Left forelimb (tissue), 1 donor: ENCODE data around the gene FGD6.
"Not testable (repeated sequence)": the region's sequence is repeated elsewhere in the genome, so short reads cannot be mapped to it uniquely, and the experiment has no call there.

Experiments
- DNase-seq: peaks from one replicate; pipeline ENCODE4 v3.0.0-alpha.2; 2018; ENCODE audit warnings: low spot score

FGD6 gene

GRCh38 chr12:95217377-95218149 lies at the start of gene FGD6, which contains the start of gene VEZT:
FGD6 (minus strand) TSS chr12:95217467; CDS start chr12:95217240, 227 bp downstream.
VEZT (plus strand) TSS chr12:95217807; CDS start chr12:95217851, 44 bp downstream.
- peak; percentile 97 for DNase-seq

GRCh38 chr12:95266254-95266653 lies 49.0 kb upstream of the FGD6 start:
- DNase-seq: no peak

GRCh38 chr12:95265765-95266164 lies 48.5 kb upstream of the FGD6 start:
- no peak for DNase-seq

GRCh38 chr12:95262808-95263207 lies 45.5 kb upstream of the FGD6 start:
- DNase-seq: no peak

GRCh38 chr12:95261109-95261508 lies 43.8 kb upstream of the FGD6 start:
- no peak for DNase-seq

GRCh38 chr12:95259368-95259767 lies 42.1 kb upstream of the FGD6 start:
- no peak for DNase-seq

- DNase-seq: no peak
Observed at GRCh38 chr12:95258803-95259202, 41.5 kb upstream of the FGD6 start.

- no peak for DNase-seq
Observed at GRCh38 chr12:95258151-95258550, 40.9 kb upstream of the FGD6 start.

GRCh38 chr12:95257541-95257940 lies 40.3 kb upstream of the FGD6 start:
- DNase-seq: no peak

GRCh38 chr12:95253386-95253785 lies 36.1 kb upstream of the FGD6 start:
- no peak for DNase-seq

- no peak for DNase-seq
Observed at GRCh38 chr12:95248604-95249360, 31.5 kb upstream of the FGD6 start.

GRCh38 chr12:95248095-95248494 lies 30.8 kb upstream of the FGD6 start:
- no peak for DNase-seq

GRCh38 chr12:95244350-95244749 lies 27.1 kb upstream of the FGD6 start:
- no peak for DNase-seq

GRCh38 chr12:95243497-95244183 lies 26.4 kb upstream of the FGD6 start:
- DNase-seq: no peak

- no peak for DNase-seq
Observed at GRCh38 chr12:95241761-95242506, 24.7 kb upstream of the FGD6 start.

GRCh38 chr12:95241138-95241537 lies 23.9 kb upstream of the FGD6 start:
- not testable (repeated sequence) for DNase-seq

GRCh38 chr12:95240556-95240955 lies 23.3 kb upstream of the FGD6 start:
- no peak for DNase-seq

- not testable (repeated sequence) for DNase-seq
Observed at GRCh38 chr12:95239835-95240234, 22.6 kb upstream of the FGD6 start.

GRCh38 chr12:95239216-95239615 lies 21.9 kb upstream of the FGD6 start:
- DNase-seq: no peak

- DNase-seq: no peak
Observed at GRCh38 chr12:95238150-95238549, 20.9 kb upstream of the FGD6 start.

GRCh38 chr12:95237315-95237714 lies 20.0 kb upstream of the FGD6 start:
- DNase-seq: no peak

- not testable (repeated sequence) for DNase-seq
Observed at GRCh38 chr12:95235621-95236020, 18.4 kb upstream of the FGD6 start.
